Caco-2 (cell line): ENCODE results near the gene ARHGAP8. TPM values are rescaled to one million over a fixed set of nuclear protein-coding genes. Genes with fewer than 3 reads are reported as not detected.

Experiments
- BruUV-seq: library from RNA; stranded (reverse); fragments of 400-500 nt; replicated peaks from 2 replicates; lab custom pipeline; 2021; lab: Mats Ljungman, UMichigan
- CTCF ChIA-PET: fragments of 300-600 bp; sonication (Branson Sonifier 250); formaldehyde crosslinking; loops from one replicate; lab custom pipeline; 2022; ENCODE audit warnings: antibody characterized with exemption; lab: Charles Lee
- POLR2A ChIA-PET: fragments of 300-600 bp; sonication (Branson Sonifier 250); formaldehyde crosslinking; loops from one replicate; lab custom pipeline; 2022; ENCODE audit warnings: antibody characterized with exemption; lab: Charles Lee
- DNase-seq, 2 experiments: peaks; one replicate each; pipeline versions ENCODE4 v3.0.0 to v3.0.0-alpha.2; 2020 to 2022
- H3K27me3 ChIP-seq: replicated peaks from 2 replicates; pipeline ENCODE4 v1.6.0; 2011; ENCODE audit warnings: low read length; ENCODE audit not compliant: control insufficient read depth, insufficient read depth
- H3K36me3 ChIP-seq: 2 replicates; pipeline ENCODE4 v1.5.1; 2011; ENCODE audit warnings: low read length; ENCODE audit not compliant: control insufficient read depth, insufficient read depth
- H3K4me1 ChIP-seq: fragments of 250-450 bp; sonication (Bioruptor Pico); 2 replicates; pipeline ENCODE4 v1.5.1; 2020; ENCODE audit warnings: mild to moderate bottlenecking
- H3K4me3 ChIP-seq: 2 replicates; pipeline ENCODE4 v1.5.1; 2011; ENCODE audit warnings: low read depth, mild to moderate bottlenecking, control low read depth, low read length
- H3K9me3 ChIP-seq: fragments of 250-450 bp; sonication (Bioruptor Pico); 2 replicates; pipeline ENCODE4 v1.5.1; 2020; ENCODE audit warnings: mild to moderate bottlenecking, moderate library complexity
- H3K27ac Mint-ChIP-seq: one replicate; pipeline ENCODE4 v1.8.0; 2022; ENCODE audit warnings: mixed read lengths; ENCODE audit not compliant: unreplicated experiment
- H3K27me3 Mint-ChIP-seq: one replicate; pipeline ENCODE4 v1.8.0; 2022; ENCODE audit warnings: mixed read lengths; ENCODE audit not compliant: insufficient read depth, unreplicated experiment
- H3K36me3 Mint-ChIP-seq: one replicate; pipeline ENCODE4 v1.8.0; 2022; ENCODE audit warnings: mild to moderate bottlenecking, mixed read lengths; ENCODE audit not compliant: insufficient read depth, unreplicated experiment
- H3K4me1 Mint-ChIP-seq: one replicate; pipeline ENCODE4 v1.8.0; 2022; ENCODE audit warnings: low read depth, mixed read lengths; ENCODE audit not compliant: unreplicated experiment
- H3K4me3 Mint-ChIP-seq: one replicate; pipeline ENCODE4 v1.8.0; 2022; ENCODE audit warnings: mild to moderate bottlenecking, moderate library complexity, mixed read lengths; ENCODE audit not compliant: unreplicated experiment
- H3K9me3 Mint-ChIP-seq: one replicate; pipeline ENCODE4 v1.8.0; 2022; ENCODE audit warnings: mixed read lengths; ENCODE audit not compliant: unreplicated experiment
- CTCF ChIP-seq, 2 experiments: fragments of 200-600 bp in 1 of 2; IDR thresholded peaks; 1 replicate in 1 of 2; 2 replicates in 1 of 2; pipeline versions ENCODE4 v1.5.1 to v1.8.0; 2011 to 2022; ENCODE audit warnings: antibody characterized with exemption in 1 of 2, control low read depth in 1 of 2, inconsistent platforms in 1 of 2, low read depth in 1 of 2, low read length in 1 of 2, mild to moderate bottlenecking in 1 of 2, moderate library complexity in 1 of 2; ENCODE audit not compliant: insufficient read depth in 1 of 2, severe bottlenecking in 1 of 2, unreplicated experiment in 1 of 2
- intact Hi-C: fragments of 100-400 bp; cut with micrococcal nuclease; formaldehyde crosslinking; loops from one replicate; pipeline ENCODE4 v1.10.0; 2022; ENCODE audit not compliant: unreplicated experiment
- total RNA-seq: library from RNA; stranded (reverse); gene quantifications from 2 replicates; pipeline ENCODE4 v1.2.3, GENCODE V29; 2022

Gene ARHGAP8
- total RNA-seq, 1 experiment from 2014 or later = 81.5 TPM

DNA sequence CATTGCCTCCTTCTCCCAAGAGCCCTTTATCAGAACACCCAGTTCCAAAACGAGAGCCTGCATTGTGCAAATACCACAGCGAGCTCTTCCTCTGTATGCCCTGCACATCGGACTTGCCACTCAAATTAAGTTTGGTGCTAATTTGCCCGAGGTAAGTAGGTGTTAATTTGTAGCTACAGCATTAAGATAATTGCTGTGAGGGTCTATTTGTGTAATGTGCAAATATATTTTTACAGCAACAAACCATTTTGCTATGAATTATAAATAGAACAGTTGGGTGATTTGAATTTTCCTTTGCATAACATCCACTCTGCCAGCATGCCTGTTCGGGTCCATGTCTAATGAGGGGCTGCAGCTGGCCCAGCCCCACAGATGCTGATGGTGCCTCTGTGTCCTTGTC is 8.1 kb downstream of the ARHGAP8 start:
- intact Hi-C loops = no loop called here
- H3K36me3 Mint-ChIP-seq = peaks cover 72% of the 10 kb centered on the region
- no peak for TF ChIP-seq CTCF (IDR thresholded peaks at IDR 0.05; ENCODE audit: insufficient read depth in 1 of 2, low read depth in 1 of 2, low read length in 1 of 2, severe bottlenecking in 1 of 2, unreplicated experiment in 1 of 2)
- H3K9me3 ChIP-seq = no peaks in the 10 kb centered on the region
- no peak overlapping the region for H3K4me3 Mint-ChIP-seq
- no peaks in the 10 kb centered on the region for H3K27me3 ChIP-seq
- CTCF ChIA-PET = no interaction called here
- H3K27me3 Mint-ChIP-seq = no peaks in the 10 kb centered on the region
- peaks cover 25% of the 10 kb centered on the region for H3K4me1 Mint-ChIP-seq
- DNase-seq = no peak
- H3K4me1 ChIP-seq = peaks cover 40% of the 10 kb centered on the region
- H3K36me3 ChIP-seq = no peaks in the 10 kb centered on the region; the same call in 1 of the 2 replicates
- H3K4me3 ChIP-seq = no peak overlapping the region
- BruUV-seq = no TSS peak
- H3K27ac Mint-ChIP-seq = no peak overlapping the region
- POLR2A ChIA-PET = no interaction called here
- H3K9me3 Mint-ChIP-seq = no peaks in the 10 kb centered on the region

DNA sequence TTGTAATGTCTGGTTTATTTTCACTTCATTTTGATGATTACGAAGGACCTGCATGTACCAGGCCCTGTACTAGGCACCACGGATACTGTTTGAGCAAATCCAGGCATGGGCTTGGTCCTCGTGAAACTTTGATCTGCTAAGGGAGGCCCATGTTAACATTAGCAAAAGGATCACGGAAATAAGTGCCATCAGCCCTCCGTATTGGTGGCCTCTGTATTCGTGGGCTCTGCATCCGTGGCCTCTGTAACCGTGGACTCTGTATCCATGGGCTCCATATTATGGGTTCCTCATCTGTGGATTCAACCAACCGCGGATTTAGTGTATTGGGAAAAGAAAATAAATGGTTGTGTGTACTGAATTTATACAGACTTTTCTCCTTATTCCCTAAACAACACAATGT is 8.7 kb downstream of the ARHGAP8 start:
- POLR2A ChIA-PET = no interaction called here
- TF ChIP-seq CTCF (IDR thresholded peaks at IDR 0.05; ENCODE audit: insufficient read depth in 1 of 2, low read depth in 1 of 2, low read length in 1 of 2, severe bottlenecking in 1 of 2, unreplicated experiment in 1 of 2) = no peak
- no TSS peak for BruUV-seq
- CTCF ChIA-PET = no interaction called here
- H3K27ac Mint-ChIP-seq = no peak overlapping the region
- no peak overlapping the region for H3K4me3 Mint-ChIP-seq
- H3K9me3 Mint-ChIP-seq = no peaks in the 10 kb centered on the region
- peaks cover 71% of the 10 kb centered on the region for H3K36me3 Mint-ChIP-seq
- no peaks in the 10 kb centered on the region for H3K27me3 ChIP-seq
- no peaks in the 10 kb centered on the region; the same call in 1 of the 2 replicates for H3K36me3 ChIP-seq
- peaks cover 20% of the 10 kb centered on the region for H3K4me1 Mint-ChIP-seq
- peaks cover 36% of the 10 kb centered on the region for H3K4me1 ChIP-seq
- H3K27me3 Mint-ChIP-seq = no peaks in the 10 kb centered on the region
- intact Hi-C loops = no loop called here
- no peak for DNase-seq
- no peak overlapping the region for H3K4me3 ChIP-seq
- no peaks in the 10 kb centered on the region for H3K9me3 ChIP-seq

DNA sequence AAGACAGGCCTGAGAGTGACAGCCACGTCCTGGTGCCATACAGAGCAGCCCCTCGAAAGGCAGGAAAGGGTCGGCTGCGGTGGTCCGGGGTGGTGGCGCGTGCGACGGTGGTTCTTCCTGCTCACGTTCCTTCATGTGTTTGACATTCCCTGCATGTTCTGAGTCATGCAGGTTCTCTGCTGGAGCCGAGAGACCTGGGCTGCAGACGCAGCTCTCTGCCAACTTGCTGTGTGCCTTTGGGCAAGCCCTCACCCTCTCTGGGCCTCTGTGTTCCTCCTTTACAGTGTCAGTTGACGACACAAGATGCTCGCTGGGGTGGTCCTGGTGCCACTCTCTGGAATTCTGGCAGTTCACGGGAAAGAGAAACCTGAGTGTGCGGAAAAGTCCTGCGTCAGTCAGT is 12.0 kb downstream of the ARHGAP8 start:
- H3K36me3 Mint-ChIP-seq = peaks cover 73% of the 10 kb centered on the region
- no peaks in the 10 kb centered on the region for H3K9me3 ChIP-seq
- no peaks in the 10 kb centered on the region for H3K36me3 ChIP-seq
- H3K27me3 ChIP-seq = no peaks in the 10 kb centered on the region
- H3K4me1 Mint-ChIP-seq = peaks cover 5% of the 10 kb centered on the region
- H3K4me3 Mint-ChIP-seq = no peak overlapping the region
- no peak overlapping the region for H3K4me3 ChIP-seq
- CTCF ChIA-PET = interaction anchor here (0.5 kb wide), 1 partner anchor 12 kb away, joined by 4 read pairs; the partner anchor contains the start of gene ARHGAP8
- POLR2A ChIA-PET = no interaction called here
- intact Hi-C loops = no loop called here
- no peaks in the 10 kb centered on the region for H3K9me3 Mint-ChIP-seq
- peaks cover 8% of the 10 kb centered on the region for H3K4me1 ChIP-seq
- no peak for DNase-seq
- no peak overlapping the region for H3K27ac Mint-ChIP-seq
- H3K27me3 Mint-ChIP-seq = no peaks in the 10 kb centered on the region
- no peak for TF ChIP-seq CTCF (IDR thresholded peaks at IDR 0.05; ENCODE audit: insufficient read depth in 1 of 2, low read depth in 1 of 2, low read length in 1 of 2, severe bottlenecking in 1 of 2, unreplicated experiment in 1 of 2)
- no TSS peak for BruUV-seq
